ENCODE measurements around the gene PTGFRN.
"Not testable (repeated sequence)": the region's sequence is repeated elsewhere in the genome, so short reads cannot be mapped to it uniquely, and the experiment has no call there.

The PTGFRN gene

GRCh38 chr1:116966791-116967190 lies 57.1 kb downstream of the PTGFRN start:
- no peak for DNase-seq (ENCODE audit: low read depth in 2 of 2, low spot score in 1 of 2)

GRCh38 chr1:116968724-116969123 lies 59.0 kb downstream of the PTGFRN start:
- DNase-seq (ENCODE audit: low read depth in 2 of 2, low spot score in 1 of 2): no peak

- no peak for DNase-seq (ENCODE audit: low read depth in 2 of 2, low spot score in 1 of 2)
Measured at GRCh38 chr1:116971258-116971860, 61.6 kb downstream of the PTGFRN start.

- DNase-seq (ENCODE audit: low read depth in 2 of 2, low spot score in 1 of 2): no peak
Measured at GRCh38 chr1:116971965-116972673, 62.4 kb downstream of the PTGFRN start.

- no peak for DNase-seq (ENCODE audit: low read depth in 2 of 2, low spot score in 1 of 2)
Measured at GRCh38 chr1:116972674-116973030, 62.9 kb downstream of the PTGFRN start.

GRCh38 chr1:116980309-116980708 lies 70.6 kb downstream of the PTGFRN start:
- not testable (repeated sequence) for DNase-seq (ENCODE audit: low read depth in 2 of 2, low spot score in 1 of 2)

GRCh38 chr1:116981521-116982037 lies 71.9 kb downstream of the PTGFRN start:
- DNase-seq (ENCODE audit: low read depth in 2 of 2, low spot score in 1 of 2): no peak

GRCh38 chr1:116982319-116983004 lies 72.7 kb downstream of the PTGFRN start:
- no peak for DNase-seq (ENCODE audit: low read depth in 2 of 2, low spot score in 1 of 2)

GRCh38 chr1:116983112-116983511 lies 73.4 kb downstream of the PTGFRN start:
- no peak for DNase-seq (ENCODE audit: low read depth in 2 of 2, low spot score in 1 of 2)

GRCh38 chr1:116983678-116984077 lies 74.0 kb downstream of the PTGFRN start:
- no peak for DNase-seq (ENCODE audit: low read depth in 2 of 2, low spot score in 1 of 2)

GRCh38 chr1:116984406-116985160 lies 74.9 kb downstream of the PTGFRN start:
- DNase-seq (ENCODE audit: low read depth in 2 of 2, low spot score in 1 of 2): no peak

GRCh38 chr1:116986421-116987255 lies 76.9 kb downstream of the PTGFRN start:
- DNase-seq (ENCODE audit: low read depth in 2 of 2, low spot score in 1 of 2): peak; percentile 7 to 20

GRCh38 chr1:116987256-116987555 lies 77.5 kb downstream of the PTGFRN start:
- DNase-seq (ENCODE audit: low read depth in 2 of 2, low spot score in 1 of 2): peak; percentile 52

- DNase-seq (ENCODE audit: low read depth in 2 of 2, low spot score in 1 of 2): no peak
Measured at GRCh38 chr1:116988248-116988647, 78.5 kb downstream of the PTGFRN start.

GRCh38 chr1:116988908-116989307 lies 79.2 kb downstream of the PTGFRN start:
- DNase-seq (ENCODE audit: low read depth in 2 of 2, low spot score in 1 of 2): no peak

- no peak for DNase-seq (ENCODE audit: low read depth in 2 of 2, low spot score in 1 of 2)
Measured at GRCh38 chr1:116989835-116990234, 80.1 kb downstream of the PTGFRN start.

- DNase-seq (ENCODE audit: low read depth in 2 of 2, low spot score in 1 of 2): no peak
Measured at GRCh38 chr1:116990612-116991151, 81.0 kb downstream of the PTGFRN start.

GRCh38 chr1:116991171-116991845 lies 81.6 kb downstream of the PTGFRN start:
- no peak for DNase-seq (ENCODE audit: low read depth in 2 of 2, low spot score in 1 of 2)

- no peak for DNase-seq (ENCODE audit: low read depth in 2 of 2, low spot score in 1 of 2)
Measured at GRCh38 chr1:116991918-116992317, 82.2 kb downstream of the PTGFRN start.

GRCh38 chr1:116993286-116993685 lies 83.6 kb downstream of the PTGFRN start:
- DNase-seq (ENCODE audit: low read depth in 2 of 2, low spot score in 1 of 2): no peak

All from stimulated activated CD8-positive, alpha-beta memory T cell treated with anti-CD3 and anti-CD28 coated beads, Interleukin-4, amount 100 ng/mL, for 4 hours (primary cell).